IMR-90 (cell line): ENCODE results near the gene PTGER4. TPM values are rescaled to one million over a fixed set of nuclear protein-coding genes. Genes with fewer than 3 reads are reported as not detected.

Source experiments
- ATAC-seq: fragments of 200-7000 bp; cut with Tn5 transposase; 2 replicates; pipeline ENCODE4 v1.9.1; 2020; ENCODE audit warnings: low read depth, mild to moderate bottlenecking, moderate library complexity
- BruUV-seq: library from RNA; stranded (reverse); fragments of 400-500 nt; replicated peaks from 2 replicates; lab custom pipeline; 2021; lab: Mats Ljungman, UMichigan
- CTCF ChIA-PET: fragments of 300-600 bp; formaldehyde crosslinking; extraction: SDS; loops from one replicate; lab custom pipeline; 2021; ENCODE audit warnings: antibody characterized with exemption; lab: Yijun Ruan, JAX
- POLR2A ChIA-PET: fragments of 300-600 bp; sonication (Branson Sonifier 250); formaldehyde crosslinking; loops from one replicate; lab custom pipeline; 2022; ENCODE audit warnings: antibody characterized with exemption; ENCODE audit not compliant: unreplicated experiment; lab: Charles Lee
- DNase-seq: peaks from one replicate; pipeline ENCODE4 v3.0.0; 2013
- H2AFZ ChIP-seq: replicated peaks from 2 replicates; pipeline ENCODE3; 2013; ENCODE audit warnings: low read length, mild to moderate bottlenecking; ENCODE audit not compliant: poor library complexity
- H2AK5ac ChIP-seq: 2 replicates; pipeline ENCODE4 v1.6.1; 2013; ENCODE audit warnings: low read depth, low read length, inconsistent platforms
- H2AK9ac ChIP-seq: replicated peaks from 2 replicates; pipeline ENCODE3; 2013; ENCODE audit warnings: mild to moderate bottlenecking, low read depth, low read length, moderate library complexity; ENCODE audit not compliant: poor library complexity
- H2BK120ac ChIP-seq: 2 replicates; pipeline ENCODE4 v1.6.1; 2013; ENCODE audit warnings: low read depth, low read length, inconsistent platforms
- H2BK15ac ChIP-seq: 3 replicates; pipeline ENCODE4 v1.6.1; 2013; ENCODE audit warnings: low read depth, low read length, inconsistent platforms
- H2BK20ac ChIP-seq: 2 replicates; pipeline ENCODE4 v1.6.1; 2013; ENCODE audit warnings: low read depth, mild to moderate bottlenecking, inconsistent platforms, low read length, moderate library complexity
- H2BK5ac ChIP-seq: 2 replicates; pipeline ENCODE4 v1.6.1; 2013; ENCODE audit warnings: mild to moderate bottlenecking, low read depth, low read length, inconsistent platforms; ENCODE audit not compliant: poor library complexity, severe bottlenecking
- H3K14ac ChIP-seq: replicated peaks from 2 replicates; pipeline ENCODE4 v1.6.1; 2013; ENCODE audit warnings: low read depth, low read length, inconsistent platforms
- H3K18ac ChIP-seq: 2 replicates; pipeline ENCODE4 v1.6.1; 2013; ENCODE audit warnings: low read depth, low read length, control low read depth
- H3K23ac ChIP-seq: 2 replicates; pipeline ENCODE4 v1.6.1; 2013; ENCODE audit warnings: low read depth, low read length, inconsistent platforms
- H3K27ac ChIP-seq: 2 replicates; pipeline ENCODE4 v1.5.1; 2013; ENCODE audit warnings: mild to moderate bottlenecking, control low read depth, low read length; ENCODE audit not compliant: insufficient read depth
- H3K27me3 ChIP-seq: 2 replicates; pipeline ENCODE4 v1.6.1; 2013; ENCODE audit warnings: low read length; ENCODE audit not compliant: control insufficient read depth, insufficient read depth
- H3K36me3 ChIP-seq: 2 replicates; pipeline ENCODE4 v1.6.1; 2013; ENCODE audit warnings: low read length, mixed read lengths; ENCODE audit not compliant: control insufficient read depth, insufficient read depth
- H3K4ac ChIP-seq: 2 replicates; pipeline ENCODE4 v1.6.1; 2013; ENCODE audit warnings: low read depth, low read length, inconsistent platforms
- H3K4me1 ChIP-seq: 2 replicates; pipeline ENCODE4 v1.6.1; 2013; ENCODE audit warnings: low read length, mixed read lengths; ENCODE audit not compliant: control insufficient read depth, insufficient read depth
- H3K4me2 ChIP-seq: 2 replicates; pipeline ENCODE4 v1.6.1; 2013; ENCODE audit warnings: low read depth, mild to moderate bottlenecking, control low read depth, low read length, moderate library complexity
- H3K4me3 ChIP-seq: 2 replicates; pipeline ENCODE4 v1.5.1; 2013; ENCODE audit warnings: low read depth, mild to moderate bottlenecking, control low read depth, low read length, moderate library complexity; ENCODE audit not compliant: insufficient read depth
- H3K56ac ChIP-seq: 2 replicates; pipeline ENCODE4 v1.6.1; 2013; ENCODE audit warnings: low read length, inconsistent platforms; ENCODE audit not compliant: insufficient read depth; ENCODE audit errors: extremely low read depth
- H3K79me1 ChIP-seq, 2 experiments: 2 replicates each; pipeline ENCODE4 v1.6.1; 2013; ENCODE audit warnings: low read length in 2 of 2, inconsistent platforms in 1 of 2, low read depth in 1 of 2
- H3K9ac ChIP-seq: 2 replicates; pipeline ENCODE4 v1.6.1; 2013; ENCODE audit warnings: low read depth, low read length, control low read depth
- H3K9me1 ChIP-seq: 2 replicates; pipeline ENCODE4 v1.6.1; 2013; ENCODE audit warnings: low read length, inconsistent platforms; ENCODE audit not compliant: insufficient read depth
- H3K9me3 ChIP-seq: 2 replicates; pipeline ENCODE4 v1.6.1; 2013; ENCODE audit warnings: low read length; ENCODE audit not compliant: control insufficient read depth, insufficient read depth
- H4K20me1 ChIP-seq: 2 replicates; pipeline ENCODE4 v1.6.1; 2013; ENCODE audit warnings: low read length, inconsistent platforms; ENCODE audit not compliant: insufficient read depth
- H4K5ac ChIP-seq: 2 replicates; pipeline ENCODE4 v1.6.1; 2013; ENCODE audit warnings: mild to moderate bottlenecking, low read depth, low read length, control low read depth
- H4K8ac ChIP-seq, 2 experiments: 2 replicates each; pipeline ENCODE4 v1.6.1; 2013; ENCODE audit warnings: low read depth in 2 of 2, low read length in 2 of 2, control low read depth in 1 of 2, inconsistent platforms in 1 of 2
- H4K91ac ChIP-seq: 2 replicates; pipeline ENCODE4 v1.6.1; 2013; ENCODE audit warnings: low read depth, low read length, inconsistent platforms; ENCODE audit not compliant: insufficient read depth
- BHLHE40 ChIP-seq: fragments of 150-350 bp; IDR thresholded peaks from 2 replicates; pipeline ENCODE4 v1.6.1; 2016; ENCODE audit warnings: mild to moderate bottlenecking, low read depth, low read length
- CEBPB ChIP-seq: IDR thresholded peaks from 2 replicates; pipeline ENCODE4 v1.6.1; 2012; ENCODE audit warnings: low read depth, low read length, improper control_type of control experiment
- CHD1 ChIP-seq: IDR thresholded peaks from 2 replicates; pipeline ENCODE4 v1.6.1; 2012; ENCODE audit warnings: low read depth, low read length, improper control_type of control experiment
- FOS ChIP-seq: fragments of 150-350 bp; IDR thresholded peaks from 2 replicates; pipeline ENCODE4 v1.6.1; 2016; ENCODE audit warnings: low read depth, low read length
- MAFK ChIP-seq: IDR thresholded peaks from 2 replicates; pipeline ENCODE4 v1.6.1; 2012; ENCODE audit warnings: low read depth, low read length, improper control_type of control experiment
- MAZ ChIP-seq: IDR thresholded peaks from 2 replicates; pipeline ENCODE4 v1.6.1; 2012; ENCODE audit warnings: low read depth, mild to moderate bottlenecking, low read length, improper control_type of control experiment, moderate library complexity, borderline replicate concordance
- MXI1 ChIP-seq: IDR thresholded peaks from 2 replicates; pipeline ENCODE4 v1.6.1; 2012; ENCODE audit warnings: low read depth, mild to moderate bottlenecking, low read length, moderate library complexity, borderline replicate concordance
- NFE2L2 ChIP-seq: fragments of 150-350 bp; IDR thresholded peaks from 2 replicates; pipeline ENCODE4 v1.6.1; 2016; ENCODE audit warnings: low read depth, mild to moderate bottlenecking, low read length
- POLR2A ChIP-seq: IDR thresholded peaks from 2 replicates; pipeline ENCODE4 v1.6.1; 2012; ENCODE audit warnings: mild to moderate bottlenecking, low read depth, low read length
- RAD21 ChIP-seq: IDR thresholded peaks from 2 replicates; pipeline ENCODE4 v1.6.1; 2012; ENCODE audit warnings: low read length, improper control_type of control experiment
- RCOR1 ChIP-seq: IDR thresholded peaks from 2 replicates; pipeline ENCODE4 v1.6.1; 2012; ENCODE audit warnings: mild to moderate bottlenecking, low read length, improper control_type of control experiment; ENCODE audit not compliant: insufficient replicate concordance
- RFX5 ChIP-seq: IDR thresholded peaks from 2 replicates; pipeline ENCODE4 v1.8.0; 2012; ENCODE audit warnings: low read depth, mild to moderate bottlenecking, low read length, moderate library complexity
- SMC3 ChIP-seq: fragments of 150-350 bp; IDR thresholded peaks from 2 replicates; pipeline ENCODE4 v1.6.1; 2016; ENCODE audit warnings: low read depth, mild to moderate bottlenecking, antibody characterized with exemption, low read length, moderate library complexity
- WGBS, 2 experiments: methylation state at CpG; one replicate each; pipeline versions ENCODE4 v1.1.5 to v1.1.7; 2013; ENCODE audit warnings: missing lambda C conversion rate in 2 of 2; ENCODE audit not compliant: insufficient read length in 1 of 2; ENCODE audit errors: extremely low coverage in 2 of 2; 5-methylcytosine and 5-hydroxymethylcytosine counted together
- dilution Hi-C: fragments of 300-500 bp; cut with HindIII; formaldehyde crosslinking; loops from one replicate; pipeline ENCODE4 v1.14.3; 2018; ENCODE audit warnings: low sequenced_read_pairs; ENCODE audit not compliant: unreplicated experiment
- in situ Hi-C: fragments of 300-500 bp; cut with MboI; formaldehyde crosslinking; loops from 3 replicates; pipeline ENCODE4 v1.14.3; 2019; ENCODE audit warnings: low sequenced_read_pairs, inconsistent platforms, mixed read lengths
- intact Hi-C: fragments of 100-400 bp; cut with micrococcal nuclease; formaldehyde crosslinking; loops from 2 replicates; pipeline ENCODE4 v1.10.0; 2022
- polyA plus RNA-seq, 3 experiments: library from polyadenylated mRNA; depleted of rRNA; stranded (reverse); fragments of >200 nt; gene quantifications; 2 replicates each; pipeline ENCODE4 v1.2.3, GENCODE V29; 2012; ENCODE audit warnings: low replicate concordance in 1 of 3
- total RNA-seq: library from RNA; depleted of rRNA; stranded (reverse); fragments of >200 nt; gene quantifications from 2 replicates; pipeline ENCODE4 v1.2.3, GENCODE V29; 2012
- TF ChIP-seq, protein P1 (sequence below): fragments of 150-350 bp; IDR thresholded peaks from 2 replicates; pipeline ENCODE4 v1.6.1; 2017; ENCODE audit warnings: mild to moderate bottlenecking, antibody characterized with exemption, low read length, low read depth
- TF ChIP-seq, protein P2 (sequence below): fragments of 150-350 bp; IDR thresholded peaks from 2 replicates; pipeline ENCODE4 v1.6.1; 2016; ENCODE audit warnings: low read depth, mild to moderate bottlenecking, low read length, moderate library complexity, borderline replicate concordance
- TF ChIP-seq, protein P3 (sequence below): conservative IDR thresholded peaks from 2 replicates; pipeline ENCODE4 v1.5.1; 2012; ENCODE audit warnings: mild to moderate bottlenecking, low read depth, low read length, improper control_type of control experiment

PTGER4 gene
- total and polyA plus RNA-seq, 2 of the 4 experiments (the other 2 are of a cell fraction), result 7.9 to 10.1 TPM

DNA sequence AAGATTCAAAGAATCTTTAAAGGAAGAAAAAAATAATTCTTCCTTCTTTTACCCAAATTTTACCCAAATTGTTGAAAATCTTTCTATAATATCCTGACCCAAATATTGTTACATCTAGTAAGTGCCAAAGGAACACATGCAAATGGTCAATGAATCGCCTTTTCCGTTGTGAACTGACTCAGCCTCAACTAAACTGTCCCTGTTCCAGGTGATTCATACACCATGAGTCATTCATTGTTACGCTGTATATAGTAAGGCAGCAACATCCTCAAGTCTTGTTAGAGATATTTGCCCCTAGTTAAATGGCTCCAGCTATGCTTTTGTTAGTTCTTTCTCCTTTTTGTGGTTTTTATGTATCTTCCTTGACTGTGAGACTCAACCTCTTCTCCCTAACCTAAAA is 9.7 kb downstream of the PTGER4 start:
- H4K8ac ChIP-seq, result no peak overlapping the region
- H2AFZ ChIP-seq, result no peak overlapping the region
- no peak overlapping the region for H3K14ac ChIP-seq
- no peak overlapping the region for H3K18ac ChIP-seq
- H4K20me1 ChIP-seq, result no peaks in the 10 kb centered on the region
- H3K27me3 ChIP-seq, result no peaks in the 10 kb centered on the region
- no peak overlapping the region for H3K4me3 ChIP-seq
- H2BK20ac ChIP-seq, result no peak overlapping the region
- no peak overlapping the region for H2AK9ac ChIP-seq
- H3K9me3 ChIP-seq, result peaks cover 2% of the 10 kb centered on the region; the same call in 1 of the 2 replicates
- peaks cover 3% of the 10 kb centered on the region; the same call in 1 of the 2 replicates for H3K9me1 ChIP-seq
- in situ Hi-C loops, result loop anchor here (5.0 kb wide), 1 partner anchor 972 kb away; no protein-coding TSS in a partner anchor
- H3K23ac ChIP-seq, result no peak overlapping the region
- no peak overlapping the region for H2BK120ac ChIP-seq
- CTCF ChIA-PET, result interaction anchor here (0.8 to 1.6 kb wide), 2 partner anchors 975 to 1116 kb away, joined by 3 to 4 read pairs; no protein-coding TSS in a partner anchor
- no peak overlapping the region for H3K4ac ChIP-seq
- peaks cover 5% of the 10 kb centered on the region for H3K36me3 ChIP-seq
- no peak overlapping the region for H3K56ac ChIP-seq
- ATAC-seq, result peak; percentile 78
- POLR2A ChIA-PET, result no interaction called here
- H3K79me1 ChIP-seq, result peaks cover 3 to 28% of the 10 kb centered on the region in 2 experiments; a peak in 2 of 4 replicates
- H2BK15ac ChIP-seq, result no peak overlapping the region
- DNase-seq, result peak; percentile 98
- WGBS, 2 experiments, result no CpG with 5 or more reads among the region's 3 CpGs
- H3K4me2 ChIP-seq, result no peak overlapping the region
- TF ChIP-seq, protein P1, sequence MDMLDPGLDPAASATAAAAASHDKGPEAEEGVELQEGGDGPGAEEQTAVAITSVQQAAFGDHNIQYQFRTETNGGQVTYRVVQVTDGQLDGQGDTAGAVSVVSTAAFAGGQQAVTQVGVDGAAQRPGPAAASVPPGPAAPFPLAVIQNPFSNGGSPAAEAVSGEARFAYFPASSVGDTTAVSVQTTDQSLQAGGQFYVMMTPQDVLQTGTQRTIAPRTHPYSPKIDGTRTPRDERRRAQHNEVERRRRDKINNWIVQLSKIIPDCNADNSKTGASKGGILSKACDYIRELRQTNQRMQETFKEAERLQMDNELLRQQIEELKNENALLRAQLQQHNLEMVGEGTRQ, result no peak
- TF ChIP-seq, protein P2, sequence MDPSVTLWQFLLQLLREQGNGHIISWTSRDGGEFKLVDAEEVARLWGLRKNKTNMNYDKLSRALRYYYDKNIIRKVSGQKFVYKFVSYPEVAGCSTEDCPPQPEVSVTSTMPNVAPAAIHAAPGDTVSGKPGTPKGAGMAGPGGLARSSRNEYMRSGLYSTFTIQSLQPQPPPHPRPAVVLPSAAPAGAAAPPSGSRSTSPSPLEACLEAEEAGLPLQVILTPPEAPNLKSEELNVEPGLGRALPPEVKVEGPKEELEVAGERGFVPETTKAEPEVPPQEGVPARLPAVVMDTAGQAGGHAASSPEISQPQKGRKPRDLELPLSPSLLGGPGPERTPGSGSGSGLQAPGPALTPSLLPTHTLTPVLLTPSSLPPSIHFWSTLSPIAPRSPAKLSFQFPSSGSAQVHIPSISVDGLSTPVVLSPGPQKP, result no peak
- TF ChIP-seq MXI1 (no peak), RAD21 (no peak), MAZ (no peak), BHLHE40 (peak; percentile 72; the same call in 1 of the 2 replicates), POLR2A (no peak), RFX5 (no peak), SMC3 (peak; percentile 24; the same call in 1 of the 2 replicates), NFE2L2 (no peak), RCOR1 (no peak), MAFK (peak; percentile 8; the same call in 1 of the 2 replicates), FOS (peak; percentile 100), CHD1 (no peak), CEBPB (peak; percentile 44; the same call in 1 of the 2 replicates)
- TF ChIP-seq, protein P3, sequence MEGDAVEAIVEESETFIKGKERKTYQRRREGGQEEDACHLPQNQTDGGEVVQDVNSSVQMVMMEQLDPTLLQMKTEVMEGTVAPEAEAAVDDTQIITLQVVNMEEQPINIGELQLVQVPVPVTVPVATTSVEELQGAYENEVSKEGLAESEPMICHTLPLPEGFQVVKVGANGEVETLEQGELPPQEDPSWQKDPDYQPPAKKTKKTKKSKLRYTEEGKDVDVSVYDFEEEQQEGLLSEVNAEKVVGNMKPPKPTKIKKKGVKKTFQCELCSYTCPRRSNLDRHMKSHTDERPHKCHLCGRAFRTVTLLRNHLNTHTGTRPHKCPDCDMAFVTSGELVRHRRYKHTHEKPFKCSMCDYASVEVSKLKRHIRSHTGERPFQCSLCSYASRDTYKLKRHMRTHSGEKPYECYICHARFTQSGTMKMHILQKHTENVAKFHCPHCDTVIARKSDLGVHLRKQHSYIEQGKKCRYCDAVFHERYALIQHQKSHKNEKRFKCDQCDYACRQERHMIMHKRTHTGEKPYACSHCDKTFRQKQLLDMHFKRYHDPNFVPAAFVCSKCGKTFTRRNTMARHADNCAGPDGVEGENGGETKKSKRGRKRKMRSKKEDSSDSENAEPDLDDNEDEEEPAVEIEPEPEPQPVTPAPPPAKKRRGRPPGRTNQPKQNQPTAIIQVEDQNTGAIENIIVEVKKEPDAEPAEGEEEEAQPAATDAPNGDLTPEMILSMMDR, result no peak
- H3K9ac ChIP-seq, result no peak overlapping the region
- no peak overlapping the region for H3K27ac ChIP-seq
- H2AK5ac ChIP-seq, result no peak overlapping the region
- peaks cover 5% of the 10 kb centered on the region for H3K4me1 ChIP-seq
- BruUV-seq, result no TSS peak
- H4K91ac ChIP-seq, result no peak overlapping the region
- no peak overlapping the region for H4K5ac ChIP-seq
- intact Hi-C loops, result loop anchor here (2.0 to 10.0 kb wide), 5 partner anchors 189 to 885 kb away; no protein-coding TSS in a partner anchor
- dilution Hi-C loops, result no loop called here
- H2BK5ac ChIP-seq, result peak overlapping the region; percentile 53
